Cardiac muscle cell (in vitro differentiated cells and primary cell): ENCODE data around the gene DKK2. TPM values are rescaled to one million over a fixed set of nuclear protein-coding genes. Genes with fewer than 3 reads are reported as not detected.
"Not testable (repeated sequence)": the region's sequence is repeated elsewhere in the genome, so short reads cannot be mapped to it uniquely, and the experiment has no call there.

Experiments used
- DNase-seq, 2 donors: peaks; one replicate each; pipeline versions ENCODE4 v3.0.0 to v3.0.0-alpha.2; 2010 to 2017; ENCODE audit warnings: low read depth in 1 of 2, low spot score in 1 of 2
- H3K27ac ChIP-seq: fragments of 200-600 bp; sonication (generic); 2 replicates; pipeline ENCODE4 v1.5.1; 2016
- H3K27me3 ChIP-seq: fragments of 200-600 bp; sonication (generic); 2 replicates; pipeline ENCODE4 v1.6.0; 2016; ENCODE audit warnings: control low read depth
- H3K36me3 ChIP-seq: fragments of 200-600 bp; sonication (generic); 2 replicates; pipeline ENCODE4 v1.5.1; 2016; ENCODE audit warnings: control low read depth
- H3K4me1 ChIP-seq: fragments of 200-600 bp; sonication (generic); 2 replicates; pipeline ENCODE4 v1.8.1; 2017; ENCODE audit warnings: low read depth, mild to moderate bottlenecking, mixed run types
- H3K4me3 ChIP-seq: fragments of 200-600 bp; sonication (generic); 2 replicates; pipeline ENCODE4 v1.5.1; 2016; ENCODE audit warnings: mild to moderate bottlenecking
- H3K9me3 ChIP-seq: fragments of 200-600 bp; sonication (generic); 2 replicates; pipeline ENCODE4 v1.5.1; 2017; ENCODE audit warnings: low read depth, mild to moderate bottlenecking, control low read depth
- CTCF ChIP-seq: IDR thresholded peaks from 2 replicates; pipeline ENCODE4 v1.5.1; 2012; ENCODE audit warnings: low read depth, mild to moderate bottlenecking, low read length
- polyA plus RNA-seq: library from polyadenylated mRNA; unstranded; fragments of >200 nt; fragmentation: Nextera tagmentation; extraction: Ambion mirVana; gene quantifications from 2 replicates; pipeline ENCODE4 v1.2.1, GENCODE V29; 2016
- total RNA-seq: library from RNA; depleted of rRNA; stranded (reverse); fragments of >200 nt; gene quantifications from 2 replicates; pipeline ENCODE4 v1.2.3, GENCODE V29; 2016

DKK2 gene
- total and polyA plus RNA-seq, 2 experiments from 2014 or later = 0.06 to 0.23 TPM

GRCh38 chr4:106951891-106952290 lies 84.2 kb downstream of the DKK2 start:
- H3K27ac ChIP-seq = no peak overlapping the region
- H3K4me3 ChIP-seq = no peak overlapping the region
- no peaks in the 10 kb centered on the region for H3K9me3 ChIP-seq
- H3K27me3 ChIP-seq = no peaks in the 10 kb centered on the region
- no peaks in the 10 kb centered on the region for H3K36me3 ChIP-seq
- no peaks in the 10 kb centered on the region for H3K4me1 ChIP-seq
- no peak for TF ChIP-seq CTCF
- DNase-seq = no peak

DNA sequence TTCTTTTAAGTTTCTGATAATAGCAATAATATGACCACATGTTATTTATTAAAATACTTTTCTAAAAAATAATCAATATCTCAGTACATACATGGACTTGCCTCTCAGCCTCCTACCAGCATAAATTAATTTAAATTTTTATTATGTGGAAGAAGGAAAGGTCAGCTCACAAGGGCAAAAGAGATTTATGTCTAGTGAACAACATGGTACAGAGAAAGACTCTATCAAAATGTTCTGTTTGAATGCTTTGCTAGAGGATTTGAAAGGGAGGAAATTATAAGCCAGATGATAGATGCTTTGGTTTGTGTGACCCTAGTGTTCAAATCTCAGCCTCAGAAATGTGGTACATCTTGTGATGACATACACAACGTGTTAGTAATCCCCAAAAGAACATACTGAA lies 94.3 kb downstream of the DKK2 start:
- no peak for DNase-seq
- Histone ChIP-seq H3K36me3 (no peaks in the 10 kb centered on the region), H3K4me1 (no peaks in the 10 kb centered on the region), H3K4me3 (no peak overlapping the region), H3K27me3 (no peaks in the 10 kb centered on the region), H3K27ac (no peak overlapping the region), H3K9me3 (no peaks in the 10 kb centered on the region)
- no peak for TF ChIP-seq CTCF

- no peak overlapping the region for H3K4me3 ChIP-seq
- no peak for TF ChIP-seq CTCF
- no peaks in the 10 kb centered on the region for H3K9me3 ChIP-seq
- no peak overlapping the region for H3K27ac ChIP-seq
- H3K4me1 ChIP-seq = peaks cover 6% of the 10 kb centered on the region
- no peaks in the 10 kb centered on the region for H3K36me3 ChIP-seq
- no peak for DNase-seq
- H3K27me3 ChIP-seq = no peaks in the 10 kb centered on the region
These were observed 105.6 kb downstream of the DKK2 start for GRCh38 chr4:106930522-106930921.

- no peak overlapping the region for H3K27ac ChIP-seq
- no peaks in the 10 kb centered on the region for H3K9me3 ChIP-seq
- H3K4me3 ChIP-seq = no peak overlapping the region
- peaks cover 6% of the 10 kb centered on the region for H3K4me1 ChIP-seq
- no peaks in the 10 kb centered on the region for H3K27me3 ChIP-seq
- no peak for DNase-seq
- no peak for TF ChIP-seq CTCF
- H3K36me3 ChIP-seq = no peaks in the 10 kb centered on the region
These were observed 106.9 kb downstream of the DKK2 start for GRCh38 chr4:106929248-106929647.

- TF ChIP-seq CTCF = no peak
- Histone ChIP-seq H3K4me1 (no peaks in the 10 kb centered on the region), H3K4me3 (no peak overlapping the region), H3K9me3 (no peaks in the 10 kb centered on the region), H3K27ac (no peak overlapping the region), H3K36me3 (no peaks in the 10 kb centered on the region), H3K27me3 (no peaks in the 10 kb centered on the region)
- DNase-seq = peak in 1 of 2 donors; percentile 68
These were observed 121.9 kb downstream of the DKK2 start for GRCh38 chr4:106914223-106914622.

DNA sequence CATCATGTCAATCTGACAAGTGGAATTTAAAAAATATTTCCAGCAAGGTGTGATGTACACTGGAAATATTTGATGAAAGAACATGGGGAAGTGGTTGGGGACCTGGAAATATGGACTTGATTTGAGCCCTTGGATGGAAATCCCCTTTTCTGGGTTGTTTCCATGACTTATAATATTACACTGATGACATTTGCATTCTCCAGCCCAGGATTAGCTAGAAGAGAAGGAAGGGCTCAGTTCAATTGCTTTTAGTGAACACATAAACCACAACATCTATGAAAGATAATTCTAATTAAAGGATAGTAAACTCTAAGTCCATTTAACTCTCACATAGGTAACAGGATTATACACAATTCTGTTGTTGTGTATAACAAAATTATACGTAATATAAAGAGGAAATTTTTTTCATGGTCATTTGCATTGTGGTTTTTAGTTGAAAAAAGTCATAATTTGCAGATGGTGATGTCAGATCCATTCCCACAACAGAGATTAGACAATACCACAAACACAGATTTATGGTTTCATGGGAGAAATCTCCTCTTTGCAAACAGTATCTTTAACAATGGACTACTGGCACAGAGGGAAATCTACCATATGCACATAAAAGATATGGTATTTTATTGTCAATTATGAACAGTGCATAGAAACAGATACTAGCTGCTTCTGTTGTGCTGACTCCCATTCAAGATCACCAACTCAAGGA lies 126.5 kb downstream of the DKK2 start:
- no peak for TF ChIP-seq CTCF

GRCh38 chr4:106908049-106908448 lies 128.1 kb downstream of the DKK2 start:
- H3K9me3 ChIP-seq, H3K4me1 ChIP-seq, H3K4me3 ChIP-seq, DNase-seq, H3K27me3 ChIP-seq, H3K27ac ChIP-seq, H3K36me3 ChIP-seq: not testable (repeated sequence)

More for the DNA sequence above, 126.5 kb downstream of the DKK2 start:
- no peak for DNase-seq
- no peaks in the 10 kb centered on the region for H3K9me3 ChIP-seq
- H3K36me3 ChIP-seq = no peaks in the 10 kb centered on the region
- no peak overlapping the region for H3K27ac ChIP-seq
- H3K4me3 ChIP-seq = no peak overlapping the region
- H3K27me3 ChIP-seq = no peaks in the 10 kb centered on the region
- H3K4me1 ChIP-seq = no peaks in the 10 kb centered on the region
